ENCODE results near the gene RSRC2.
"Not testable (repeated sequence)": the region's sequence is repeated elsewhere in the genome, so short reads cannot be mapped to it uniquely, and the experiment has no call there.

Gene RSRC2

DNA sequence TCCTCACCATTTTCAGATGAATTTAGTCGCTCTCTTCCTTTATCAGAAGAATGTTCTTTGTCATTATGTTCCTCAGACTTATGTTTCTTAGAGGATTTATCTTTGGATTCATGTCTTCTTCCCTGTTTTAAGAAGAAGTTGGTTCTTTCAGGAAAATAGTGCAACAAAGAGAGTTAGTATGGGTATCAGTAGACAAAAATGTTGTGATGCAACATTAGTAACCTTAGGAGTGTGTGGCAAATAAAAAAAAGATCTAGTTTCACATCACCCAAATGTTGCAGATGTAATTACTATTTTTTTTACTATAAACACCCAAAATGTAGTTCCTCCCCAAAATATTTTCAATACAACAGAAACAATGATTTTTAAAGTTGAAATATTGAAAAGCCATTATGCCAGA, 7.8 kb downstream of the RSRC2 start:
- Histone ChIP-seq H3K9ac (ENCODE audit: low read length) (no peak overlapping the region), H3K4me3 (ENCODE audit: low read depth, low read length) (no peak overlapping the region), H3K27ac (ENCODE audit: low read depth, low read length) (no peak overlapping the region), H3K9me3 (ENCODE audit: control insufficient read depth, insufficient read depth, low read depth, low read length) (no peaks in the 10 kb centered on the region), H3K27me3 (ENCODE audit: control insufficient read depth, insufficient read depth, low read length) (no peaks in the 10 kb centered on the region), H3K36me3 (ENCODE audit: control insufficient read depth, insufficient read depth, low read length) (peaks cover 99% of the 10 kb centered on the region), H3K4me1 (ENCODE audit: control insufficient read depth, insufficient read depth, low read length) (peaks cover 4% of the 10 kb centered on the region)

DNA sequence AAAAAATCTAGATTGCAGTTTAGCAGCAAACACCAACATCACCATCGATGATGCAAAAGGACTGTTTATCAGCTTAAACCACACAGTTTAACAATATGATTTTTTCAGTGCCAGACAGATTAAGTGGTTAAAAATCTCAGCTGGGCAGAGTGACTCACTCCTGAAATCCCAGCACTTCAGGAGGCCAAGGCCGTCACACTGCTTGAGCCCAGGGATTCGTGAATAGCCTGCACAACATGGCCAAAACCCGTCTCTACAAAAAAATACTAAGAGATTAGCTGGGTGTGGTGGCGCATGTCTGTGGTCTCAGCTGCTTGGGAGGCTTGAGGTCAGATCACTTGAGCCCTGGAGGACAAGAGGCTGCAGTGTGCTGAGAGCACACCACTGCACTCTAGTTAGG, 8.9 kb downstream of the RSRC2 start:
- H3K9ac ChIP-seq (ENCODE audit: low read length), result no peak overlapping the region
- no peaks in the 10 kb centered on the region for H3K4me1 ChIP-seq (ENCODE audit: control insufficient read depth, insufficient read depth, low read length)
- no peak overlapping the region for H3K4me3 ChIP-seq (ENCODE audit: low read depth, low read length)
- H3K36me3 ChIP-seq (ENCODE audit: control insufficient read depth, insufficient read depth, low read length), result peaks cover 97% of the 10 kb centered on the region
- no peaks in the 10 kb centered on the region for H3K9me3 ChIP-seq (ENCODE audit: control insufficient read depth, insufficient read depth, low read depth, low read length)
- no peaks in the 10 kb centered on the region for H3K27me3 ChIP-seq (ENCODE audit: control insufficient read depth, insufficient read depth, low read length)
- H3K27ac ChIP-seq (ENCODE audit: low read depth, low read length), result no peak overlapping the region

DNA sequence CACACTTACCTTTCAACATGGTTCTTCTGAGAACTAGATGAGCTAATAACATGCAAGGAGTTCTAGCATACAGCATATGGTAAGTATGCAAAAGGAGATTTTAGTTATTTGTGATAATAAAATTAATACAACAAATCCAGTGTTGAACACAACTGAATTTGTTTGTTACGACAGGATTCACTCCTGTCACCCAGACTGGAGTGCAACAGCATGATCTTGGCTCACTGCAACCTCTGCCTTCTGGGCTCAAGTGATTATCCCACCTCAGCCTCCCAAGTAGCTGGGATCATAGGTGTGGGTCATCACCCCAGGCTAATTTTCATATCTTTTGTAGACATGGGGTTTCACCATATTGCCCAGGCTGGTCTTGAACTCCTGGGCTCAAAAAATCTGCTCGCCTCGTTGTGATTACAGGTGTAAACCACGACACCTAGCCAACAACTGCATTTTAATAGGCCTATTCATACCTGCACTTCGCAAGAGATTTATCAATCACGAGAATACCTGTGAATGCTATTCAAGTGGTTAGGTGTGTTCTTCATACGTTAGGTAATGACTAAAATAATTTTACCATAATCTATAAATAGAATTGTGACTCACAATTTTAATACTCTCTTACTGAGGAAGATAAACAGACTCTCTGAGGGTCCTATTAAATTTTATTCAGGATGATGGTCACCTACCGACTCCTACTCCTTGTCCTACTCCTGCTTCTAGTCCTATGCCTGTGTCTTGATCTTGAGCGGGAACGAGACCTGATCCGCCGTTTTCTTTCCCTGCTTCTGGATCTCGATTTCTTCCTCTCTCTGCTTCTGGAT, 10.0 kb downstream of the RSRC2 start:
- Histone ChIP-seq H3K4me3 (ENCODE audit: low read depth, low read length) (no peak overlapping the region), H3K9ac (ENCODE audit: low read length) (no peak overlapping the region), H3K27ac (ENCODE audit: low read depth, low read length) (no peak overlapping the region), H3K9me3 (ENCODE audit: control insufficient read depth, insufficient read depth, low read depth, low read length) (no peaks in the 10 kb centered on the region), H3K4me1 (ENCODE audit: control insufficient read depth, insufficient read depth, low read length) (no peaks in the 10 kb centered on the region), H3K27me3 (ENCODE audit: control insufficient read depth, insufficient read depth, low read length) (no peaks in the 10 kb centered on the region), H3K36me3 (ENCODE audit: control insufficient read depth, insufficient read depth, low read length) (peaks cover 97% of the 10 kb centered on the region)

DNA sequence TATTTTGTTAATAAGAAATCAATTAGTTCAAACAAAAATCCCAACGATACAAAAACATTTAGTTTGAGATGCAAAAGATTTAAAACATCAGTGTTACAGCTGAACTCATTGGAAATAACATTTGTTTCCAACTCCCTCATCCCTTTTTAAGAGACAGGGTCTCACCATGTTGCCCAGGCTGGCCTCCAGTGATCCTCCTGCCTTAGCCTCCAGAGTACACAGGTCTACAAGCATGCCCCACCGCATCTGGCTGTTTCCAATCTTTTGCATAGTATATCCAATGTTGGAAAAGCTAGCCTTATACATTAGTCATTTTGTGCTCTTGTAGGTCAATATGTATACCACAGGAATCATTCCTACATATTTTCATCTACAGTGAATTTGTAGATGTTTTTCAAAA, 11.5 kb downstream of the RSRC2 start:
- Histone ChIP-seq H3K27me3 (ENCODE audit: control insufficient read depth, insufficient read depth, low read length) (no peaks in the 10 kb centered on the region), H3K4me1 (ENCODE audit: control insufficient read depth, insufficient read depth, low read length) (no peaks in the 10 kb centered on the region), H3K9ac (ENCODE audit: low read length) (no peak overlapping the region), H3K36me3 (ENCODE audit: control insufficient read depth, insufficient read depth, low read length) (peaks cover 97% of the 10 kb centered on the region), H3K27ac (ENCODE audit: low read depth, low read length) (no peak overlapping the region), H3K9me3 (ENCODE audit: control insufficient read depth, insufficient read depth, low read depth, low read length) (no peaks in the 10 kb centered on the region), H3K4me3 (ENCODE audit: low read depth, low read length) (no peak overlapping the region)

DNA sequence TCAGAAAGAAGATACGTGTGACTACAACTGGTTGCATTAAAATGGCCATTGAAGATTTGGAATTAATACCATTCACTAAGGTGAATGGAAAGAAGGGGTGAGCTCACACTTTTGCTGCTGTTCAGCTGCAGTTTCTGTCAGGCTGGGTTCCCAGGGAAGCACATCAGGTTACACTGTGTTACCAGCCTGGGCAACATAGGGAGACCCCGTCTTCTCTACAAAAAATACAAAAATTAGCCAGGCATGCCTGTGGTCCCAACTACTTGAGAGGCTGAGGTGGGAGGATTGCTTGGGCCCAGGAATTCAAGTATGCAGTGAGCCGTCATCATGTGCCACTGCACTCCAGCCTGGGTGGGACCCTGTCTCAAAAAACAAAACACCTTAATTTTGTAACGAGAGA, 13.1 kb downstream of the RSRC2 start:
- no peak overlapping the region for H3K4me3 ChIP-seq (ENCODE audit: low read depth, low read length)
- peaks cover 97% of the 10 kb centered on the region for H3K36me3 ChIP-seq (ENCODE audit: control insufficient read depth, insufficient read depth, low read length)
- H3K27me3 ChIP-seq (ENCODE audit: control insufficient read depth, insufficient read depth, low read length), result no peaks in the 10 kb centered on the region
- H3K4me1 ChIP-seq (ENCODE audit: control insufficient read depth, insufficient read depth, low read length), result no peaks in the 10 kb centered on the region
- no peak overlapping the region for H3K27ac ChIP-seq (ENCODE audit: low read depth, low read length)
- H3K9ac ChIP-seq (ENCODE audit: low read length), result no peak overlapping the region
- H3K9me3 ChIP-seq (ENCODE audit: control insufficient read depth, insufficient read depth, low read depth, low read length), result no peaks in the 10 kb centered on the region

DNA sequence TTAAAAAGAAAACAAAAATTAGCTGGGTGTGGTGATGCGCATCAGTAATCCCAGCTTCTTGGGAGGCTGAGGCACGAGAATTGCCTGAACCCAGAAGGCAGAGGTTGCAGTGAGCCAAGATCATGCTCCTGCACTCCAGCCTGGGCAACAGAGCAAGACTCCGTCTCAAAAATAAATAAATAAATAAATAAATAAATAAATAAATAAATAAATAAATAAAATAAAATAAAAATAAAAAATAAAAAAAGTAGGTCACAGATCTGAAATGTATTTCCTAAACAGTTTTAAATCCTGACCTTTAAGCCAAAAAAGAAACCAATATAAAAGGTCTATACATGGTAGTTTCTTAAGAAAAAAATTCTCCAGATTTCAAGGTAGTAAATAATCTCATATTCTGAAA, 13.7 kb downstream of the RSRC2 start:
- H3K27me3 ChIP-seq (ENCODE audit: control insufficient read depth, insufficient read depth, low read length); H3K4me1 ChIP-seq (ENCODE audit: control insufficient read depth, insufficient read depth, low read length); H3K27ac ChIP-seq (ENCODE audit: low read depth, low read length); H3K9me3 ChIP-seq (ENCODE audit: control insufficient read depth, insufficient read depth, low read depth, low read length); H3K9ac ChIP-seq (ENCODE audit: low read length); H3K4me3 ChIP-seq (ENCODE audit: low read depth, low read length): not testable (repeated sequence)
- H3K36me3 ChIP-seq (ENCODE audit: control insufficient read depth, insufficient read depth, low read length), result peaks cover 97% of the 10 kb centered on the region

DNA sequence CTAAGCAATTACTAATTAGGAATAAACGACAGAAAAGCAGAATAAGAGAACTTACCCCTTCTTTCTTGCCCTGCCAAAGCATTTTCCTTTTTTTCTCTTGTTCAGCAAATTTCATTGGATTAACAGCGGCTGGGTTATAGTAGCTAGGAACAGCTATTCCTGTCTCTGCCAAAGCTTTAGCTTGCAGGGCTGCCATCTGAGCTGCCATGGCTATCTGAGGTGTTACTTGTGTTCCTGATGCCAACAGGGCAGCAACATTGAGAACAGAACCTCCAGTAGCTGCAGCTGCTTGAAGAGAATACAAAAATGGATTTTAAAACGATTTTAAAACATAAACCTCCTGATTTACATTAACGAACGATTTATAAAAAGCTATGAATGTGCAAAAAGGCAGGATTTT, 18.6 kb downstream of the RSRC2 start:
- Histone ChIP-seq H3K27ac (ENCODE audit: low read depth, low read length) (no peak overlapping the region), H3K4me3 (ENCODE audit: low read depth, low read length) (no peak overlapping the region), H3K9ac (ENCODE audit: low read length) (no peak overlapping the region), H3K36me3 (ENCODE audit: control insufficient read depth, insufficient read depth, low read length) (peaks cover 98% of the 10 kb centered on the region), H3K27me3 (ENCODE audit: control insufficient read depth, insufficient read depth, low read length) (no peaks in the 10 kb centered on the region), H3K4me1 (ENCODE audit: control insufficient read depth, insufficient read depth, low read length) (no peaks in the 10 kb centered on the region), H3K9me3 (ENCODE audit: control insufficient read depth, insufficient read depth, low read depth, low read length) (no peaks in the 10 kb centered on the region)

DNA sequence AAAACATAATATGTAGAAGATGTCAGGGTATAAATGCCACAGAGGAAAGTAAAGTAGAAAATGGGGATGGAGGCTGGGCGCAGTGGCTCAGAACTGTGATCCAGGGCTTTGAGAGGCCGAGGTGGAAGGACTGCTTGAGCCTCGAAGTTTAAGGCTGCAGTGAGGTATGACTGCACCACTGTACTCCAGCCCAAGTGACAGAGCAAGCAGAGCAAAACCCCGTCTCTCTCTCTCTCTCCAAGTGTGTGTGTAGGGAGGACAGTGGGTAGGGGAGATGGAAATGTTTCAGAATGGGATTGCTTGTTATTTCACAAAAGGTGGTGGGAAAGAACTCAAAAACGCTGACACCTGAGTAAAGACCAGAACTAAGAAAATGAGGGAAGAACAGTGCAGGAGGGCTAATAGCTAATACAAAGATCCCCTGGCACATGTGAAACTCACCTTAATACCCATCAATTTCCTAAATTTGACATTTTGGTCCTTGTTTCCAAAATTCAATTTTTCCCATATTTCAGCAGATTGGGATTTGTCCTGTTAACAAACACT, 20.3 kb downstream of the RSRC2 start:
- no peaks in the 10 kb centered on the region for H3K9me3 ChIP-seq (ENCODE audit: control insufficient read depth, insufficient read depth, low read depth, low read length)
- no peak overlapping the region for H3K9ac ChIP-seq (ENCODE audit: low read length)
- H3K36me3 ChIP-seq (ENCODE audit: control insufficient read depth, insufficient read depth, low read length), result peaks cover 84% of the 10 kb centered on the region
- H3K27me3 ChIP-seq (ENCODE audit: control insufficient read depth, insufficient read depth, low read length), result no peaks in the 10 kb centered on the region
- H3K4me3 ChIP-seq (ENCODE audit: low read depth, low read length), result no peak overlapping the region
- H3K27ac ChIP-seq (ENCODE audit: low read depth, low read length), result no peak overlapping the region
- peaks cover 1% of the 10 kb centered on the region; the same call in 1 of the 2 replicates for H3K4me1 ChIP-seq (ENCODE audit: control insufficient read depth, insufficient read depth, low read length)

DNA sequence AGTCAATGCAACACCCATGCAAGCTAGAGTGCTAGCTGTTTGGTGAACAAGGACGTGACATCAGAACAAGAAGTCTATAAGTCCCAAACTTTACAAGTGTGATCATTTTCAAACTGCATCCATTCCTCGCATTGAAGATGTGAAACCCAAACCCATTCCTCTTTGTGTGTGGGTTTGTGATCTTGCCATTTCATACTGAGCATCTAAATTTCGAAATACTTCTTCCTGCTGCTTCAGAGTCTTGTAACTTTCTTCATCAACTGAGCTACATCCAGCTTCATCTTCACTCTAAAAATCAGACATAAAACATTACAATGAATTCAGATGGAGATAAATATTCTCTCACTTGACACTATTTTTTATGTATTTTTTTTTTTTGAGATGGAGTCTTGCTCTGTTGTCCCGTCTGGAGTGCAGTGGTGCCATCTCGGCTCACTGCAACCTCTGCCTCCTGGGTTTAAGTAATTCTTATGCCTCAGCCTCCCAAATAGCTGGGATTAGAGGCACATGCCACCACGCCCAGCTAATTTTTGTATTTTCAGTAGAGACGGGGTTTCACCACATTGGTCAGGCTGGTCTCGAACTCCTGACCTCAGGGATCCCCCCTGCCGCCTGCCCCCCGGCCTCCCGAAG, 21.2 kb downstream of the RSRC2 start:
- Histone ChIP-seq H3K27me3 (ENCODE audit: control insufficient read depth, insufficient read depth, low read length) (no peaks in the 10 kb centered on the region), H3K9me3 (ENCODE audit: control insufficient read depth, insufficient read depth, low read depth, low read length) (no peaks in the 10 kb centered on the region), H3K4me1 (ENCODE audit: control insufficient read depth, insufficient read depth, low read length) (peaks cover 6% of the 10 kb centered on the region; the same call in 1 of the 2 replicates), H3K27ac (ENCODE audit: low read depth, low read length) (no peak overlapping the region), H3K9ac (ENCODE audit: low read length) (no peak overlapping the region), H3K36me3 (ENCODE audit: control insufficient read depth, insufficient read depth, low read length) (peaks cover 75% of the 10 kb centered on the region), H3K4me3 (ENCODE audit: low read depth, low read length) (no peak overlapping the region)

DNA sequence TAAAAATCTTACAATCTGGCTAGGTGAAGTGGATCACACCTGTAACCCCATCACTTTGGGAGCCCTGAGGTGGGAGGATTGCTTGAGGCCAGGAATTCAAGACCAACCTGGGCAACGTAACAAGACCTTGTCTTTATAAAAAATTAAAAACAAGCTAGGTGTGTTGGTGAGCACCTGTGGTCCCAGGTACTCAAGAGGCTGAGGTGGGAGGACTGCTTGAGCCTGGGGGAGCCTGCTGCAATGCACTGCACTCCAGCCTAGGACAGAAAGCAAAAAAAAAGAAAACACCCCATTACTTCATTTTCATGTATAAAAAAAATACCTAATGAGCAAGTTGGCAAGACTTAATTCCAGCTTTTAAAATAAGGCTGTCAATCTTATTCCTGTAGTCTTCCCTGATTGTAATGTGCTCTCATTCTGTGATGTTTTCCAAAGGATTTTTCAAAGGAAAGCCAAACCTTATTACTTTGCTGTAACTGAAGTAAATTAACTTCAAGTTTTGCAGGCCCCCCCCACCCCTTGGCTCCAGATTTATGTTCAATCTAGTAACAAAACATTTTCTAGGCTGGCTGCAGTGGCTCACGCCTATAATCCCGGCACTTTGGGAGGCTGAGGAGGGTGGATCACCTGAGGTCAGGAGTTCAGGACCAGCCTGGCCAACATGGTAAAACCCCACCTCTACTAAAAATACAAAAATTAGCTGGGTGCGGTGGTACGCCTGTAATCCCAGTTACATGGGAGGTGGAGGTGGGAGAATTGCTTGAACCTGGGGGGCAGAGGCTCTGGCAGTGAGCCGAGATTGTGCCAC, 22.7 kb downstream of the RSRC2 start:
- H3K9ac ChIP-seq (ENCODE audit: low read length), result no peak overlapping the region
- peaks cover 6% of the 10 kb centered on the region; the same call in 1 of the 2 replicates for H3K4me1 ChIP-seq (ENCODE audit: control insufficient read depth, insufficient read depth, low read length)
- H3K9me3 ChIP-seq (ENCODE audit: control insufficient read depth, insufficient read depth, low read depth, low read length), result no peaks in the 10 kb centered on the region
- H3K27me3 ChIP-seq (ENCODE audit: control insufficient read depth, insufficient read depth, low read length), result no peaks in the 10 kb centered on the region
- peaks cover 60% of the 10 kb centered on the region for H3K36me3 ChIP-seq (ENCODE audit: control insufficient read depth, insufficient read depth, low read length)
- no peak overlapping the region for H3K4me3 ChIP-seq (ENCODE audit: low read depth, low read length)
- no peak overlapping the region for H3K27ac ChIP-seq (ENCODE audit: low read depth, low read length)
